ENCODE results near the gene RALGPS1. TPM values are rescaled to one million over a fixed set of nuclear protein-coding genes. Genes with fewer than 3 reads are reported as not detected.

Gene RALGPS1
- total RNA-seq, 2 experiments from 2014 or later, result 1.9 to 2.2 TPM

GRCh38 chr9:127050152-127050551, 135.6 kb downstream of the RALGPS1 start:
- Mint-ChIP-seq H3K27me3 (peaks cover 2% of the 10 kb centered on the region), H3K9me3 (no peaks in the 10 kb centered on the region), H3K36me3 (ENCODE audit: low read depth) (peaks cover 3% of the 10 kb centered on the region), H3K4me1 (ENCODE audit: low read depth) (peaks cover 19% of the 10 kb centered on the region), H3K27ac (no peak overlapping the region), H3K4me3 (no peak overlapping the region)
- ChIA-PET CTCF (no interaction called here), POLR2A (interaction anchor here (1.3 kb wide), 1 partner anchor 11 kb away, joined by 3 read pairs; no protein-coding TSS in a partner anchor)
- intact Hi-C loops (cut with micrococcal nuclease), result no loop called here
- TF ChIP-seq CTCF (IDR thresholded peaks at IDR 0.05), result no peak
- no peak for DNase-seq
- ATAC-seq, result no peak

- Mint-ChIP-seq H3K27me3 (no peaks in the 10 kb centered on the region), H3K4me3 (no peak overlapping the region), H3K27ac (no peak overlapping the region), H3K9me3 (no peaks in the 10 kb centered on the region), H3K36me3 (ENCODE audit: low read depth) (peaks cover 3% of the 10 kb centered on the region), H3K4me1 (ENCODE audit: low read depth) (peaks cover 19% of the 10 kb centered on the region)
- intact Hi-C loops (cut with micrococcal nuclease), result no loop called here
- CTCF ChIA-PET, result interaction anchor here (0.6 kb wide), 1 partner anchor 149 kb away, joined by 3 read pairs; no protein-coding TSS in a partner anchor
- POLR2A ChIA-PET, result interaction anchor here (0.8 kb wide), 1 partner anchor 26 kb away, joined by 3 read pairs; no protein-coding TSS in a partner anchor
- no peak for TF ChIP-seq CTCF (IDR thresholded peaks at IDR 0.05)
- ATAC-seq, result no peak
- no peak for DNase-seq
Measured at GRCh38 chr9:127050591-127051001, 136.0 kb downstream of the RALGPS1 start.

- POLR2A ChIA-PET, result no interaction called here
- H3K36me3 Mint-ChIP-seq (ENCODE audit: low read depth), result peaks cover 3% of the 10 kb centered on the region
- no peak overlapping the region for H3K4me3 Mint-ChIP-seq
- DNase-seq (no peak), ATAC-seq (no peak)
- intact Hi-C loops (cut with micrococcal nuclease), result no loop called here
- no peak for TF ChIP-seq CTCF (IDR thresholded peaks at IDR 0.05)
- H3K4me1 Mint-ChIP-seq (ENCODE audit: low read depth), result peaks cover 17% of the 10 kb centered on the region
- H3K9me3 Mint-ChIP-seq, result no peaks in the 10 kb centered on the region
- H3K27me3 Mint-ChIP-seq, result no peaks in the 10 kb centered on the region
- CTCF ChIA-PET, result no interaction called here
- no peak overlapping the region for H3K27ac Mint-ChIP-seq
Measured at GRCh38 chr9:127051881-127052595, 137.5 kb downstream of the RALGPS1 start.

GRCh38 chr9:127053057-127053821, 138.7 kb downstream of the RALGPS1 start:
- ChIA-PET CTCF (no interaction called here), POLR2A (no interaction called here)
- ATAC-seq (no peak), DNase-seq (no peak)
- no peak overlapping the region for H3K4me3 Mint-ChIP-seq
- H3K27me3 Mint-ChIP-seq, result no peaks in the 10 kb centered on the region
- H3K4me1 Mint-ChIP-seq (ENCODE audit: low read depth), result peaks cover 12% of the 10 kb centered on the region
- peaks cover 3% of the 10 kb centered on the region for H3K36me3 Mint-ChIP-seq (ENCODE audit: low read depth)
- no peaks in the 10 kb centered on the region for H3K9me3 Mint-ChIP-seq
- H3K27ac Mint-ChIP-seq, result no peak overlapping the region
- intact Hi-C loops (cut with micrococcal nuclease), result no loop called here
- TF ChIP-seq CTCF (IDR thresholded peaks at IDR 0.05), result no peak

GRCh38 chr9:127053960-127054359, 139.4 kb downstream of the RALGPS1 start:
- ATAC-seq (no peak), DNase-seq (no peak)
- CTCF ChIA-PET, result no interaction called here
- intact Hi-C loops (cut with micrococcal nuclease), result no loop called here
- no peak for TF ChIP-seq CTCF (IDR thresholded peaks at IDR 0.05)
- H3K27me3 Mint-ChIP-seq, result no peaks in the 10 kb centered on the region
- H3K4me1 Mint-ChIP-seq (ENCODE audit: low read depth), result peaks cover 7% of the 10 kb centered on the region
- H3K36me3 Mint-ChIP-seq (ENCODE audit: low read depth), result peaks cover 3% of the 10 kb centered on the region
- POLR2A ChIA-PET, result no interaction called here
- no peaks in the 10 kb centered on the region for H3K9me3 Mint-ChIP-seq
- H3K4me3 Mint-ChIP-seq, result no peak overlapping the region
- no peak overlapping the region for H3K27ac Mint-ChIP-seq
